Thoracic aorta (tissue), 2 donors: ENCODE data around the gene CARD14. TPM values are rescaled to one million over a fixed set of nuclear protein-coding genes. Genes with fewer than 3 reads are reported as not detected.
"Not testable (repeated sequence)": the region's sequence is repeated elsewhere in the genome, so short reads cannot be mapped to it uniquely, and the experiment has no call there.

Experiments
- ATAC-seq: fragments of 150-250 bp; one replicate; pipeline ENCODE4 v1.8.0; 2017; ENCODE audit warnings: low read depth; ENCODE audit not compliant: insufficient number of reproducible peaks, low FRiP score
- DNase-seq: peaks from one replicate; pipeline ENCODE4 v3.0.0-alpha.2; 2020; ENCODE audit warnings: low spot score
- H3K27ac ChIP-seq, 2 donors: fragments of 200-600 bp; sonication (generic); 1 replicate in 1 of 2; 2 replicates in 1 of 2; pipeline ENCODE4 v1.5.1; 2016; ENCODE audit warnings: mild to moderate bottlenecking in 2 of 2, moderate library complexity in 2 of 2
- H3K27me3 ChIP-seq: fragments of 200-600 bp; sonication (generic); replicated peaks from 2 replicates; pipeline ENCODE4 v1.6.0; 2016; ENCODE audit warnings: mild to moderate bottlenecking; ENCODE audit not compliant: insufficient read depth
- H3K36me3 ChIP-seq: fragments of 200-600 bp; sonication (generic); one replicate; pipeline ENCODE4 v1.5.1; 2016
- H3K4me1 ChIP-seq, 2 donors: fragments of 200-600 bp; sonication (generic); 1 replicate in 1 of 2; 2 replicates in 1 of 2; pipeline versions ENCODE4 v1.5.1 to v1.6.0; 2016; ENCODE audit warnings: low read depth in 2 of 2, mild to moderate bottlenecking in 1 of 2; ENCODE audit not compliant: control insufficient read depth in 1 of 2
- H3K4me3 ChIP-seq: fragments of 200-600 bp; sonication (generic); 2 replicates; pipeline ENCODE4 v1.5.1; 2016; ENCODE audit warnings: mild to moderate bottlenecking
- H3K9me3 ChIP-seq: fragments of 200-600 bp; sonication (generic); 2 replicates; pipeline ENCODE4 v1.5.1; 2016
- total RNA-seq, 2 donors: library from RNA; depleted of rRNA; stranded (reverse); fragments of >200 nt; gene quantifications; one replicate each; pipeline versions ENCODE4 v1.1.0 to v1.2.3, GENCODE V29; 2016
- TF ChIP-seq, protein P1 (sequence below): fragments of 200-600 bp; sonication (generic); IDR thresholded peaks from one replicate; pipeline ENCODE4 v1.5.1; 2019; ENCODE audit warnings: antibody characterized with exemption

The CARD14 gene
- total RNA-seq, 2 donors from 2014 or later, result not detected

DNA sequence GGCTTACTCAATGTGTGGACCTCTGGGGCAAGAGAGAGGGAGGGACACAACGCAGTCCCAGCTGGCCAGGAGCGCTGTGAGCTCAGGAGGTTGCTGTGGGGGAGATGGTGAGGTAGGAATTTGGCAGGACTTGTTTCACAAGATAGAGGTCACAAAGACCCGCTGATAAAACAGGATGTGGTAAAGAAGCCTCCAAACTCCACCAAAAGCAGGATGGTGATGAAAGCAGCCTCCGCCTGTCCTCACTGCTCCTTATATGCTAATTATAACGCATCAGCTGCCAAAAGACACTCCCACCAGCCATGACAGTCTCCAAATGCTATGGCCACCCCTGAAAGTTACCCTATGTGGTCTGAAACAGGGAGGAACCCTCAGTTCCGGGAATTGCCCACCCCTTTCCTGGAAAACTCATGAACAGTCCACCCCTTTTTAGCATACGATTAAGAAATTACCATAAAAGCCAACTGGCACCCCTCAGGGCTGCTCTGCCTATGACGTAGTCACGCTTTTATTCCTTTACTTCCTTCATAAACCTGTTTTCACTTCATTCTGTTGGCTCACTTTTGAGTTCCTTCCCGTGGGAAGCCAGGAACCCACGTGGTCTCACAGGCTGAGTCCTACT is 17.6 kb upstream of the CARD14 start:
- DNase-seq (no peak), ATAC-seq (no peak)
- no peaks in the 10 kb centered on the region for H3K9me3 ChIP-seq
- no peak overlapping the region for H3K27ac ChIP-seq
- H3K4me3 ChIP-seq, result no peak overlapping the region
- no peaks in the 10 kb centered on the region for H3K36me3 ChIP-seq
- peaks cover 4 to 5% of the 10 kb centered on the region in 2 donors for H3K4me1 ChIP-seq
- TF ChIP-seq, protein P1, sequence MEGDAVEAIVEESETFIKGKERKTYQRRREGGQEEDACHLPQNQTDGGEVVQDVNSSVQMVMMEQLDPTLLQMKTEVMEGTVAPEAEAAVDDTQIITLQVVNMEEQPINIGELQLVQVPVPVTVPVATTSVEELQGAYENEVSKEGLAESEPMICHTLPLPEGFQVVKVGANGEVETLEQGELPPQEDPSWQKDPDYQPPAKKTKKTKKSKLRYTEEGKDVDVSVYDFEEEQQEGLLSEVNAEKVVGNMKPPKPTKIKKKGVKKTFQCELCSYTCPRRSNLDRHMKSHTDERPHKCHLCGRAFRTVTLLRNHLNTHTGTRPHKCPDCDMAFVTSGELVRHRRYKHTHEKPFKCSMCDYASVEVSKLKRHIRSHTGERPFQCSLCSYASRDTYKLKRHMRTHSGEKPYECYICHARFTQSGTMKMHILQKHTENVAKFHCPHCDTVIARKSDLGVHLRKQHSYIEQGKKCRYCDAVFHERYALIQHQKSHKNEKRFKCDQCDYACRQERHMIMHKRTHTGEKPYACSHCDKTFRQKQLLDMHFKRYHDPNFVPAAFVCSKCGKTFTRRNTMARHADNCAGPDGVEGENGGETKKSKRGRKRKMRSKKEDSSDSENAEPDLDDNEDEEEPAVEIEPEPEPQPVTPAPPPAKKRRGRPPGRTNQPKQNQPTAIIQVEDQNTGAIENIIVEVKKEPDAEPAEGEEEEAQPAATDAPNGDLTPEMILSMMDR, result no peak
- no peaks in the 10 kb centered on the region for H3K27me3 ChIP-seq

DNA sequence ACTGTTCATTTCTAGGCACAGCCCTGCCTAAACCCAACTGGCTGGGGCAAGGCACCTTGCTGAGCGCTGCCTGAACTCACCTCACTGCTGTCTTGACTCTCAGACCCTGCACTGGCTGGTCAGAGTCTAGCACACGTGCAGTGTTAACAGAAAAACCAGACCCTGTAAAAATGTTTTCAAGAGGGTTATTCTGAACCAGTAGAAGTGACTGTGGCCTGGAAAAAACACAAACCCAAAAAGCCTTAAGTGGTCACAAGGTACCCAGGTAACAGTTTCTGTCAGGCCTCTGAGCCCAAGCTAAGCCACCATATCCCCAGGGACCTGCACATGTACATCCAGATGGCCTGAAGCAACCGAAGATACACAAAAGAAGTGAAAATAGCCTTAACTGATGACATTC is 16.8 kb upstream of the CARD14 start:
- Histone ChIP-seq H3K27me3 (no peaks in the 10 kb centered on the region), H3K4me1 (peaks cover 3 to 4% of the 10 kb centered on the region in 2 donors), H3K36me3 (no peaks in the 10 kb centered on the region), H3K9me3 (no peaks in the 10 kb centered on the region), H3K27ac (no peak overlapping the region), H3K4me3 (no peak overlapping the region)
- no peak for ATAC-seq
- TF ChIP-seq, protein P1, result no peak
- no peak for DNase-seq

DNA sequence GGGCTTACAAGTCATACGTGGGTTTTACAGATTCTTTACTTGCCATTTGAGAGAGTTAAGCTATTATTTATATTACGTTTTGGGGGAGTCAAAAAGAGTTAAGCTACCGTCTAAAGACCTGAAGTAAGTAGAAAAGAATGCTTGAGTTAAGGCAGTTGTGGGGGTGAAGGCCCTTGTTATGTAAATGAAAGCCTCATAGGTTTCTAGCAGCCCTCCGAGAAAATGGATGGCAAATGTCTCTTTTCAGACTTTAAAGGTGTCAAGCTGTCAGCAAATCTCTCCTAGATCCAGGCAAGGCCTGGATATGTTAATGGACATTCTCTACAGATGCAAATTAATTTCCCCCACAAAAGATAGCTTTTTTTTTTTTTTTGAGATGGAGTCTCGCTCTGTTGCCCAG is 15.7 kb upstream of the CARD14 start:
- no peaks in the 10 kb centered on the region for H3K9me3 ChIP-seq
- H3K27ac ChIP-seq, result no peak overlapping the region
- no peak for ATAC-seq
- no peaks in the 10 kb centered on the region for H3K36me3 ChIP-seq
- no peaks in the 10 kb centered on the region for H3K4me1 ChIP-seq
- no peaks in the 10 kb centered on the region for H3K27me3 ChIP-seq
- no peak overlapping the region for H3K4me3 ChIP-seq
- TF ChIP-seq, protein P1, result no peak
- DNase-seq, result no peak

DNA sequence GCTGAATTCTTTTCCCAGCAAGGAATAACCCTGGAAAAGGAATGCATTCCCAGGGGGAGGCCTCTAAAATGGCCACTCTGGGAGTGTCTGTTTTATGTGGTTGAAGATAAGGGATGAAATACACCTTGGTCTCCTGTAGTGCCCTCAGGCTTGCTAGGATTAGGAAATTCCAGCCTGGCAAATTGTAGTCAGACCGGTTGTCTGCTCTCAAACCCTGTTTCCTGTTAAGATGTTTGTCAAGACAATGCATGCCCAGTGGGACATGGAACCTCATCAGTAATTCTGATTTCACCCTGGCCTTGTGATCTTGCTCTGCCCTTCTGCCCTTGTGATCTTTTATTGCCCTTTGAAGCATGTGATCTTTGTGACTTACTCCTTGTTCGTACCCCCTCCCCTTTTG is 14.2 kb upstream of the CARD14 start:
- H3K27me3 ChIP-seq, H3K4me3 ChIP-seq, H3K27ac ChIP-seq, DNase-seq, H3K9me3 ChIP-seq, H3K36me3 ChIP-seq, H3K4me1 ChIP-seq, ATAC-seq: not testable (repeated sequence)

DNA sequence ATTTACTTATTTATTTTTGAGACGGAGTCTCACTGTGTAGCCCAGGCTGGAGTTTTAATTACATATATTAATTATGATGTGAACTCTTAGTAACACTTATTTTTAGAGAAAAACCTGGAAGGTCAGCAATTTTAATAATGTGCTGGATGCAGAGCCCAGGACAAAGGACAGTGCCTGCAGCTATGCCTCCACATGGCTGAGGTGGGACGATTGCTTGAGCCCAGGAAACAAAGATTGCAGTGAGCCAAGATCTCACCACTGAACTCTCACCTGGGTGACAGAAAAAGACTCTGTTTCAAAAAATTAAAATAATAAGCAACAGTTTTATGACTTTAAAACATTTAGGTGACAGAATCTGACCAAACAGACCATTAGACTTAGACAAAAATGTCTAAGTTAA is 11.0 kb upstream of the CARD14 start:
- no peak for DNase-seq
- no peaks in the 10 kb centered on the region for H3K9me3 ChIP-seq
- no peaks in the 10 kb centered on the region for H3K27me3 ChIP-seq
- no peaks in the 10 kb centered on the region for H3K4me1 ChIP-seq
- H3K36me3 ChIP-seq, result no peaks in the 10 kb centered on the region
- TF ChIP-seq, protein P1, result no peak
- H3K27ac ChIP-seq, result no peak overlapping the region
- no peak for ATAC-seq
- no peak overlapping the region for H3K4me3 ChIP-seq

DNA sequence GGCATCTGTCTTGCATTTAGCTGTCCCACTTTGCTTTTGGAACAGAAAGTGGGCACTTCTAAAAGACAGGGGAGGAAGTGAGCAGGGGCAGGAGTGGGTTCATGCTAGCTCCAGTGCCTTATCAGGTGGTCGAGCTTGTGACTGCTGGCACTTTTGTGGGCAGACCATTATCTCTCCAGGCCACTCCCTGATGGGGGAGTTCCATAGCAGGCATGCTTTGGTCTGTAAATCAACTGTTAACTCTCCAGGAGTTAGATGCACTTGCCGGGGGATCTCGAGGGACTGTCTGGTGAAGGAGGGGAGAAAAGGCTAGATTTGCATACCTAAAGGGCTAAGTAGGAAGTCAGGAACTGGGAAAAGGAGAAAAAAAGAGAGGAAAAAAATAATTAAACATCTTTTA is 9.3 kb upstream of the CARD14 start:
- no peak for DNase-seq
- no peak overlapping the region for H3K27ac ChIP-seq
- no peaks in the 10 kb centered on the region for H3K27me3 ChIP-seq
- H3K36me3 ChIP-seq, result no peaks in the 10 kb centered on the region
- H3K4me3 ChIP-seq, result no peak overlapping the region
- H3K4me1 ChIP-seq, result no peaks in the 10 kb centered on the region
- TF ChIP-seq, protein P1, result no peak
- H3K9me3 ChIP-seq, result no peaks in the 10 kb centered on the region
- ATAC-seq, result no peak
